HEK293 (cell line): ENCODE data around the gene REEP2.

Source experiments
- CTCF ChIA-PET: fragments of 350-600 bp; formaldehyde crosslinking; extraction: SDS; loops from one replicate; lab custom pipeline; 2021; ENCODE audit warnings: antibody characterized with exemption; lab: Yijun Ruan, JAX
- POLR2A ChIA-PET: fragments of 300-600 bp; formaldehyde crosslinking; extraction: SDS; loops from one replicate; lab custom pipeline; 2020; ENCODE audit warnings: antibody characterized with exemption, inconsistent platforms; lab: Yijun Ruan, JAX
- H3K27ac ChIP-seq: fragments of 200-500 bp; sonication (Bioruptor generic); 2 replicates; pipeline ENCODE4 v1.5.1; 2014; ENCODE audit warnings: low read depth, low read length, control low read depth, inconsistent platforms; ENCODE audit errors: extremely low read depth
- H3K36me3 ChIP-seq, 2 experiments: fragments of 200-500 bp in 1 of 2; sonication (Bioruptor generic) in 1 of 2; 1 replicate in 1 of 2; 2 replicates in 1 of 2; pipeline ENCODE4 v1.5.1; 2014 to 2017; ENCODE audit warnings: inconsistent platforms in 2 of 2, low read length in 2 of 2; ENCODE audit not compliant: control insufficient read depth in 2 of 2, insufficient read depth in 1 of 2
- H3K4me1 ChIP-seq: fragments of 200-500 bp; sonication (Bioruptor generic); 2 replicates; pipeline ENCODE4 v1.5.1; 2014; ENCODE audit warnings: mild to moderate bottlenecking, low read length, inconsistent platforms; ENCODE audit not compliant: control insufficient read depth, insufficient read depth
- H3K4me3 ChIP-seq: 2 replicates; pipeline ENCODE4 v1.5.1; 2011; ENCODE audit warnings: low read depth, mild to moderate bottlenecking, control low read depth, low read length, moderate library complexity
- H3K9me3 ChIP-seq: fragments of 200-500 bp; sonication (Bioruptor generic); 2 replicates; pipeline ENCODE4 v1.5.1; 2014; ENCODE audit warnings: low read depth, low read length, inconsistent platforms; ENCODE audit not compliant: control insufficient read depth, insufficient read depth
- GFI1B ChIP-seq: fragments of 450-650 bp; formaldehyde crosslinking; IDR thresholded peaks from 2 replicates; pipeline ENCODE4 v1.5.1; 2016; ENCODE audit warnings: missing biosample characterization, missing genetic modification characterization
- PRDM1 ChIP-seq: fragments of 450-650 bp; formaldehyde crosslinking; IDR thresholded peaks from 2 replicates; pipeline ENCODE4; 2016; ENCODE audit warnings: missing biosample characterization, missing genetic modification characterization
- PRDM2 ChIP-seq: fragments of 450-650 bp; formaldehyde crosslinking; IDR thresholded peaks from 2 replicates; pipeline ENCODE4 v1.5.1; 2016; ENCODE audit warnings: missing biosample characterization, missing genetic modification characterization, borderline replicate concordance
- RBAK ChIP-seq: fragments of 450-650 bp; formaldehyde crosslinking; IDR thresholded peaks from 2 replicates; pipeline ENCODE4 v1.5.1; 2016; ENCODE audit warnings: missing biosample characterization, missing genetic modification characterization
- SETDB1 ChIP-seq: IDR thresholded peaks from one replicate; pipeline ENCODE4 v1.6.1; 2017; ENCODE audit warnings: mild to moderate bottlenecking, low read length, moderate library complexity, mixed read lengths; ENCODE audit not compliant: insufficient read length
- SP2 ChIP-seq: fragments of 450-650 bp; formaldehyde crosslinking; IDR thresholded peaks from 2 replicates; pipeline ENCODE4 v1.5.1; 2016; ENCODE audit warnings: missing biosample characterization, missing genetic modification characterization
- TCF7L2 ChIP-seq: IDR thresholded peaks from 2 replicates; pipeline ENCODE4 v1.6.1; 2011; ENCODE audit warnings: low read depth, mild to moderate bottlenecking, inconsistent platforms, low read length, moderate library complexity, borderline replicate concordance
- WT1 ChIP-seq: fragments of 450-650 bp; formaldehyde crosslinking; IDR thresholded peaks from 2 replicates; pipeline ENCODE4 v1.5.1; 2016; ENCODE audit warnings: missing biosample characterization, missing genetic modification characterization
- ZBTB10 ChIP-seq: fragments of 450-650 bp; formaldehyde crosslinking; IDR thresholded peaks from 2 replicates; pipeline ENCODE4 v1.5.1; 2016; ENCODE audit warnings: missing biosample characterization, missing genetic modification characterization
- ZBTB20 ChIP-seq: fragments of 450-650 bp; formaldehyde crosslinking; IDR thresholded peaks from 2 replicates; pipeline ENCODE4 v1.5.1; 2016; ENCODE audit warnings: missing biosample characterization, missing genetic modification characterization
- ZFHX2 ChIP-seq: fragments of 450-650 bp; formaldehyde crosslinking; conservative IDR thresholded peaks from 2 replicates; pipeline ENCODE4 v1.5.1; 2016; ENCODE audit warnings: missing biosample characterization, missing genetic modification characterization
- ZFP3 ChIP-seq: fragments of 450-650 bp; formaldehyde crosslinking; IDR thresholded peaks from 2 replicates; pipeline ENCODE4 v1.5.1; 2016; ENCODE audit warnings: low read depth, missing biosample characterization, missing genetic modification characterization
- ZFP41 ChIP-seq: fragments of 450-650 bp; formaldehyde crosslinking; IDR thresholded peaks from 2 replicates; pipeline ENCODE4 v1.5.1; 2016; ENCODE audit warnings: missing biosample characterization, missing genetic modification characterization, borderline replicate concordance
- ZNF10 ChIP-seq: fragments of 450-650 bp; formaldehyde crosslinking; IDR thresholded peaks from 2 replicates; pipeline ENCODE4 v1.5.1; 2017; ENCODE audit warnings: missing biosample characterization, missing genetic modification characterization
- ZNF169 ChIP-seq: fragments of 450-650 bp; formaldehyde crosslinking; IDR thresholded peaks from 2 replicates; pipeline ENCODE4 v1.5.1; 2016; ENCODE audit warnings: missing biosample characterization, missing genetic modification characterization
- ZNF280D ChIP-seq: fragments of 450-650 bp; formaldehyde crosslinking; IDR thresholded peaks from 2 replicates; pipeline ENCODE4 v1.5.1; 2016; ENCODE audit warnings: missing biosample characterization, missing genetic modification characterization
- ZNF426 ChIP-seq: fragments of 450-650 bp; formaldehyde crosslinking; IDR thresholded peaks from 2 replicates; pipeline ENCODE4 v1.5.1; 2017; ENCODE audit warnings: missing biosample characterization, missing genetic modification characterization, mild to moderate bottlenecking, inconsistent platforms, moderate library complexity
- ZNF530 ChIP-seq: fragments of 450-650 bp; formaldehyde crosslinking; IDR thresholded peaks from 2 replicates; pipeline ENCODE4 v1.5.1; 2016; ENCODE audit warnings: low read depth, missing biosample characterization, missing genetic modification characterization
- ZNF544 ChIP-seq: fragments of 450-650 bp; formaldehyde crosslinking; IDR thresholded peaks from 2 replicates; pipeline ENCODE4 v1.5.0; 2017; ENCODE audit warnings: missing biosample characterization, missing genetic modification characterization
- ZNF639 ChIP-seq: fragments of 450-650 bp; formaldehyde crosslinking; IDR thresholded peaks from 2 replicates; pipeline ENCODE4 v1.5.1; 2016; ENCODE audit warnings: missing biosample characterization, missing genetic modification characterization
- ZNF670 ChIP-seq: fragments of 450-650 bp; formaldehyde crosslinking; IDR thresholded peaks from 2 replicates; pipeline ENCODE4 v1.5.1; 2016; ENCODE audit warnings: missing biosample characterization, missing genetic modification characterization, low read depth
- ZNF677 ChIP-seq: fragments of 450-650 bp; IDR thresholded peaks from 2 replicates; pipeline ENCODE4 v1.5.0; 2018; ENCODE audit warnings: missing biosample characterization, mild to moderate bottlenecking, missing genetic modification characterization, moderate library complexity
- ZNF704 ChIP-seq: fragments of 450-650 bp; formaldehyde crosslinking; IDR thresholded peaks from 2 replicates; pipeline ENCODE4 v1.5.1; 2016; ENCODE audit warnings: missing biosample characterization, missing genetic modification characterization
- ZNF747 ChIP-seq: fragments of 450-650 bp; formaldehyde crosslinking; IDR thresholded peaks from 2 replicates; pipeline ENCODE4 v1.5.1; 2016; ENCODE audit warnings: missing biosample characterization, missing genetic modification characterization
- ZNF768 ChIP-seq: fragments of 450-650 bp; formaldehyde crosslinking; IDR thresholded peaks from 2 replicates; pipeline ENCODE4 v1.5.1; 2018; ENCODE audit warnings: missing biosample characterization, mild to moderate bottlenecking, missing genetic modification characterization

The REEP2 gene

GRCh38 chr5:138488481-138488945 lies 49.7 kb downstream of the REEP2 start:
- no peaks in the 10 kb centered on the region for H3K9me3 ChIP-seq
- H3K4me3 ChIP-seq, result no peak overlapping the region
- peaks cover 8% of the 10 kb centered on the region for H3K4me1 ChIP-seq
- ChIA-PET POLR2A (no interaction called here), CTCF (interaction anchor here (0.9 kb wide), 1 partner anchor 38 kb away, joined by 5 read pairs; no protein-coding TSS in a partner anchor)
- no peak overlapping the region for H3K27ac ChIP-seq
- no peaks in the 10 kb centered on the region for H3K36me3 ChIP-seq
- TF ChIP-seq RBAK (tag by site-specific recombination) (no peak), ZNF169 (tag by site-specific recombination) (no peak), ZNF704 (tag by site-specific recombination) (no peak), PRDM2 (tag by site-specific recombination) (no peak), ZFHX2 (peak; percentile 71), PRDM1 (tag by site-specific recombination) (no peak), ZNF639 (tag by site-specific recombination) (no peak), ZNF677 (tag by site-specific recombination) (no peak), ZNF10 (no peak), SP2 (tag by site-specific recombination) (no peak), ZBTB10 (tag by site-specific recombination) (no peak), ZFP41 (no peak), ZNF280D (tag by site-specific recombination) (no peak), ZNF426 (tag by site-specific recombination) (no peak), ZBTB20 (tag by site-specific recombination) (peak; percentile 33; the same call in 1 of the 2 replicates), ZNF670 (tag by site-specific recombination) (no peak), WT1 (no peak), TCF7L2 (no peak), ZNF544 (tag by site-specific recombination) (no peak), ZNF747 (tag by site-specific recombination) (no peak), ZFP3 (tag by site-specific recombination) (no peak), SETDB1 (no peak), GFI1B (tag by site-specific recombination) (no peak), ZNF530 (tag by site-specific recombination) (no peak), ZNF768 (tag by site-specific recombination) (no peak)
